Measurements from ENCODE around the gene HDAC2. TPM values are rescaled to one million over a fixed set of nuclear protein-coding genes. Genes with fewer than 3 reads are reported as not detected.

Gene HDAC2
- total RNA-seq, 4 donors from 2014 or later, result 27.9 to 33.7 (median 30.8) TPM

DNA sequence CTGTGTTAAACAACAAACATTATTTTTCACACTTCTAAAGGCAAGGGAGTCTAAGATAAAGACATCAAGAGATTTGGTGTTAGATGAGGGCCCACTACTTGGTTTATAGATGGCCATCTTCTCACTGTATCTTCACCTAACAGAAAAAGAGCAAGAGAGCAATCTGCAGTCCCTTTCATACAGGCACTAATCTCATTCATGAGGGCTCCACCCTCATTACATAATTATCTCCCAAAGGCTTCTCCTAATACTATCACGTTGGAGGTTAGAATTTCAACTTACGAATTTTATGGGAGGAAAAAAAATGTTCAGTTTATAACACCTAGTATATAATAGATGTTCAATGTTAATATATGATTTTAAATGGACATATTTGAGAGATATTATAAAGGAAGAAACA, 45.6 kb downstream of the HDAC2 start:
- TF ChIP-seq, protein P1, sequence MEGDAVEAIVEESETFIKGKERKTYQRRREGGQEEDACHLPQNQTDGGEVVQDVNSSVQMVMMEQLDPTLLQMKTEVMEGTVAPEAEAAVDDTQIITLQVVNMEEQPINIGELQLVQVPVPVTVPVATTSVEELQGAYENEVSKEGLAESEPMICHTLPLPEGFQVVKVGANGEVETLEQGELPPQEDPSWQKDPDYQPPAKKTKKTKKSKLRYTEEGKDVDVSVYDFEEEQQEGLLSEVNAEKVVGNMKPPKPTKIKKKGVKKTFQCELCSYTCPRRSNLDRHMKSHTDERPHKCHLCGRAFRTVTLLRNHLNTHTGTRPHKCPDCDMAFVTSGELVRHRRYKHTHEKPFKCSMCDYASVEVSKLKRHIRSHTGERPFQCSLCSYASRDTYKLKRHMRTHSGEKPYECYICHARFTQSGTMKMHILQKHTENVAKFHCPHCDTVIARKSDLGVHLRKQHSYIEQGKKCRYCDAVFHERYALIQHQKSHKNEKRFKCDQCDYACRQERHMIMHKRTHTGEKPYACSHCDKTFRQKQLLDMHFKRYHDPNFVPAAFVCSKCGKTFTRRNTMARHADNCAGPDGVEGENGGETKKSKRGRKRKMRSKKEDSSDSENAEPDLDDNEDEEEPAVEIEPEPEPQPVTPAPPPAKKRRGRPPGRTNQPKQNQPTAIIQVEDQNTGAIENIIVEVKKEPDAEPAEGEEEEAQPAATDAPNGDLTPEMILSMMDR (IDR thresholded peaks at IDR 0.05 in 4 of 5, conservative IDR thresholded peaks at IDR 0.05 in 1 of 5), result no peak
- TF ChIP-seq POLR2A (IDR thresholded peaks at IDR 0.05), result no peak
- H3K4me1 ChIP-seq, result peaks cover 0 to 27% of the 10 kb centered on the region in 2 donors
- no peak overlapping the region for H3K4me3 ChIP-seq
- no peaks in the 10 kb centered on the region for H3K27me3 ChIP-seq
- ATAC-seq (no peak), DNase-seq (no peak)
- intact Hi-C loops (cut with DNase I; ENCODE audit: low total_unique reads) (no loop called here), in situ Hi-C loops (cut with MboI; ENCODE audit: low sequenced_read_pairs in 4 of 4) (no loop called here)
- no peaks in the 10 kb centered on the region for H3K36me3 ChIP-seq
- no peak overlapping the region for H3K27ac ChIP-seq
- H3K9me3 ChIP-seq, result peaks cover 0 to 3% (median 0%) of the 10 kb centered on the region in 3 donors

DNA sequence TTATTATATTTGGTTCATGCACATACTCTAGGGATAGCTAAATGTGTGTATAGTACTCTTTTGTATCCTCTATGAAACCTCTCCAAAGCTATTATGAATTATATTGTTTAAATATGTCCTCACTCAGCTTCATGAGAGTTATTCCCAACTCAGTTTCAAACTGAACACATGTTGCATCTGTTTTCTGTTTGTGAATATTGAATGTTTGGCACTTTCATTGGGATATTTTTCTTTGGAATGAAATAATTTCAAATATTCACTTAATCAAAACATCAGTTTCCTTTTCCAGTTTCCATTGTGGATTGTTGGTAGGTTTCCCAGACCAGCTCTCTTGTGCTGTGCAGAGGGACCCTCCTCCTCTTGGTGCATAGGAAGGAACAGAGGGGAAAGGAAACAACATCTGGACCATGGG, 46.6 kb downstream of the HDAC2 start:
- Histone ChIP-seq H3K4me3 (no peak overlapping the region), H3K9me3 (no peaks in the 10 kb centered on the region), H3K36me3 (no peaks in the 10 kb centered on the region), H3K4me1 (peaks cover 0 to 27% of the 10 kb centered on the region in 2 donors), H3K27ac (peak overlapping the region in 1 of 4 donors; percentile 20), H3K27me3 (no peaks in the 10 kb centered on the region)
- in situ Hi-C loops (cut with MboI; ENCODE audit: low sequenced_read_pairs in 4 of 4), result loop anchor here in 2 of 4 donors (25.0 kb wide), 3 partner anchors 1137 to 1737 kb away; partner anchors contain the start of gene RFPL4B (in 1 of the 2)
- intact Hi-C loops (cut with DNase I; ENCODE audit: low total_unique reads), result no loop called here
- TF ChIP-seq, protein P1 (IDR thresholded peaks at IDR 0.05 in 4 of 5, conservative IDR thresholded peaks at IDR 0.05 in 1 of 5), result no peak
- TF ChIP-seq POLR2A (IDR thresholded peaks at IDR 0.05), result no peak
- DNase-seq (no peak), ATAC-seq (no peak)

DNA sequence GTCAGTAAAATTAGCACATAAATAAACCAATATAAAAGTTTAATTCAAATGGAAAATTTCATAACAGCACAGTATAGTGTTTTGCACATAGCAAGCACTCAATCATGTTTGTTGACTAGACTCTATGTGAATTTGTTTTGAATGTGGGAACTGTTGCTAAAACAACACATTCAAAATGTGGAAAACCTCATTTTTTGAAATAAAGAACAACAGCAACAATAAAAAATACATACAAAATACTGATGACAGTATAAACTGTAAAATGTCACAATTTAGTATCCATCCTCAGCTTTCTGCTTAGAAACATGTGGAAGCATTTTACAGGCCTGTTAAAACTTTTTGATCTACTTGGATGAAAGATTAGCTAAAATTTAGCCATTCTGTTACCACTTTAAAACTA, 47.4 kb downstream of the HDAC2 start:
- TF ChIP-seq, protein P1 (IDR thresholded peaks at IDR 0.05 in 4 of 5, conservative IDR thresholded peaks at IDR 0.05 in 1 of 5), result no peak
- no peak for TF ChIP-seq POLR2A (IDR thresholded peaks at IDR 0.05)
- intact Hi-C loops (cut with DNase I; ENCODE audit: low total_unique reads), result no loop called here
- ATAC-seq, result no peak
- H3K9me3 ChIP-seq, result no peaks in the 10 kb centered on the region
- H3K27me3 ChIP-seq, result no peaks in the 10 kb centered on the region
- in situ Hi-C loops (cut with MboI; ENCODE audit: low sequenced_read_pairs in 4 of 4), result loop anchor here in 2 of 4 donors (25.0 kb wide), 3 partner anchors 1136 to 1736 kb away; partner anchors contain the start of gene RFPL4B (in 1 of the 2)
- H3K36me3 ChIP-seq, result no peaks in the 10 kb centered on the region
- no peak overlapping the region for H3K4me3 ChIP-seq
- peaks cover 0 to 27% of the 10 kb centered on the region in 2 donors for H3K4me1 ChIP-seq
- H3K27ac ChIP-seq, result peak overlapping the region in 1 of 4 donors; percentile 7
- no peak for DNase-seq

DNA sequence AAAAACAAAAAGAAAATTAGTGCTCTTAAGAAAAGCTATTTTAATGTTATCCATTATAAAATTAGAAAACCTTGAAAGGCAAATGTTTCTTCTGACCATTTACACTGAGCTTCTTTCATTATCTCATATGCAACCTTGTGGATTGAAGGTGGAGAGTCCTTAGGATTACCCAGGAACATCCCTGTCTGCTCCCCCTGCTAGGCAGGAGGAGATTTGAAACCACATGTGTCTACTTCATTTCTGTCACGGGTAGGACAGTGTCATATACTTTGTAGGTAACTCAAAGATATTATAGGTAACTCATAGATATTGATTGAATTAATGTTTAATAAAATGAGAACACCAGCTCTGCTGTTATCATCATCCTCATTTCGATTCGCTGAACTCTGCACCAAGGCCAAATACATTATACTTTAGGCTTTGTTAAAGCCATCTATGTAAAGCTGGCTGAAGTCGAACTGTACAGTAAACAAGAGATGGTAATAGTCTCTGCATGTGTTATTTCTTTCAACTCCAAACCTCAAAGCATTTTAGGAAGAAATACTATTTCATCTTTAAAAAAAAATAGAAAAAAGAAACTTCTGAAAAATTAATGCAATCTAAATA, 49.5 kb downstream of the HDAC2 start:
- intact Hi-C loops (cut with DNase I; ENCODE audit: low total_unique reads) (no loop called here), in situ Hi-C loops (cut with MboI; ENCODE audit: low sequenced_read_pairs in 4 of 4) (loop anchor here in 2 of 4 donors (25.0 kb wide), 3 partner anchors 1134 to 1734 kb away; partner anchors contain the start of gene RFPL4B (in 1 of the 2))
- DNase-seq, result no peak

More for the DNA sequence above, 49.5 kb downstream of the HDAC2 start:
- Histone ChIP-seq H3K4me3 (no peak overlapping the region), H3K4me1 (peaks cover 0 to 24% of the 10 kb centered on the region in 2 donors), H3K27me3 (no peaks in the 10 kb centered on the region), H3K27ac (peak overlapping the region in 2 of 4 donors; percentile 24 to 48), H3K9me3 (no peaks in the 10 kb centered on the region), H3K36me3 (no peaks in the 10 kb centered on the region)
- TF ChIP-seq POLR2A (IDR thresholded peaks at IDR 0.05), result no peak
- TF ChIP-seq, protein P1 (IDR thresholded peaks at IDR 0.05 in 4 of 5, conservative IDR thresholded peaks at IDR 0.05 in 1 of 5), result no peak
- no peak for ATAC-seq

Data from gastrocnemius medialis (tissue), 4 donors.